SK-N-MC (cell line): ENCODE measurements around the gene PLEKHG5.
"Not testable (repeated sequence)": the region's sequence is repeated elsewhere in the genome, so short reads cannot be mapped to it uniquely, and the experiment has no call there.

Experiments
- DNase-seq: peaks from one replicate; pipeline ENCODE4 v3.0.0-alpha.2; 2011; ENCODE audit warnings: low read depth, low spot score
- H3K27ac ChIP-seq: fragments of 200-600 bp; sonication (generic); 2 replicates; pipeline ENCODE4 v1.5.1; 2016; ENCODE audit warnings: mixed run types
- H3K36me3 ChIP-seq: fragments of 200-600 bp; sonication (generic); 2 replicates; pipeline ENCODE4 v1.6.1; 2017; ENCODE audit warnings: antibody characterized with exemption, low read length, mixed read lengths; ENCODE audit not compliant: insufficient read depth
- H3K4me3 ChIP-seq: fragments of 200-600 bp; sonication (generic); 2 replicates; pipeline ENCODE4 v1.5.1; 2016
- H3K9ac ChIP-seq: fragments of 200-600 bp; sonication (generic); 2 replicates; pipeline ENCODE4 v1.8.0; 2017; ENCODE audit warnings: mixed run types, mixed read lengths; ENCODE audit not compliant: insufficient read length
- H3K9me3 ChIP-seq: fragments of 200-600 bp; sonication (generic); 2 replicates; pipeline ENCODE4 v1.6.1; 2017; ENCODE audit warnings: low read depth, mild to moderate bottlenecking, antibody characterized with exemption, low read length, moderate library complexity, mixed read lengths
- EZH2 ChIP-seq: fragments of 200-600 bp; sonication (generic); IDR thresholded peaks from one replicate; pipeline ENCODE4 v1.6.1; 2017; ENCODE audit warnings: antibody characterized with exemption
- FOXP2 ChIP-seq: optimal IDR thresholded peaks from 2 replicates; pipeline ENCODE3; 2011; ENCODE audit warnings: mild to moderate bottlenecking, moderate library complexity; ENCODE audit not compliant: insufficient read depth; ENCODE audit errors: extremely low read length, control extremely low read depth
- POLR2AphosphoS5 ChIP-seq: IDR thresholded peaks from 2 replicates; pipeline ENCODE4 v1.6.1; 2012; ENCODE audit warnings: mild to moderate bottlenecking, low read depth, low read length, borderline replicate concordance

PLEKHG5 gene

DNA sequence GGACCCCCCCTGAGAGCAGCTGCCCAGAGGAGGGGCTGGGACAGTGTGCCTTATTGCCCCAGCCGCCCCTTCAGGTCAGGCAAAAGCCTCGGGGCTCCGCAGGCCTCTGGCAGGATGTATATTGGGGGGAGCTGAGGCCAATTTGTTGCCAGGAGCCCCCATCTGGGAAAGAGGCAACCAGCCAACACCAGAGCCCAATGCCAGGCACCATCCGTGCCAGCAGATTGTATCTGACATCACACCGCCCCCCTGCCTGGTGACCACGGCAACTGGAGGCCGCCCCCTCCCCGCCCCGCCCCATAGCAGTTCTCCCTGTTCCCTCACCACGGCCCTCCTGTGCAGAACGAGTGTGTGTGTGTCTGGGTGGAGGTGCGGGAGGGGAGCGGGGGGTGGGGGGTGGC is 3.6 kb upstream of the PLEKHG5 start:
- no peak for TF ChIP-seq FOXP2
- no peak for TF ChIP-seq EZH2
- no peak for TF ChIP-seq POLR2AphosphoS5
- H3K27ac ChIP-seq, result no peak overlapping the region
- H3K4me3 ChIP-seq, result no peak overlapping the region
- no peak for DNase-seq
- no peak overlapping the region for H3K9ac ChIP-seq
- H3K9me3 ChIP-seq, result no peaks in the 10 kb centered on the region
- H3K36me3 ChIP-seq, result no peaks in the 10 kb centered on the region

GRCh38 chr1:6494627-6495026 is 3.2 kb upstream of the PLEKHG5 start:
- no peak overlapping the region for H3K4me3 ChIP-seq
- H3K9me3 ChIP-seq, result no peaks in the 10 kb centered on the region
- H3K27ac ChIP-seq, result no peak overlapping the region
- DNase-seq, result no peak
- no peaks in the 10 kb centered on the region for H3K36me3 ChIP-seq
- H3K9ac ChIP-seq, result no peak overlapping the region
- TF ChIP-seq FOXP2 (no peak), POLR2AphosphoS5 (no peak), EZH2 (no peak)

GRCh38 chr1:6493834-6494223 is 2.4 kb upstream of the PLEKHG5 start:
- not testable (repeated sequence) for DNase-seq, H3K36me3 ChIP-seq, H3K9ac ChIP-seq, H3K9me3 ChIP-seq, H3K27ac ChIP-seq, H3K4me3 ChIP-seq

DNA sequence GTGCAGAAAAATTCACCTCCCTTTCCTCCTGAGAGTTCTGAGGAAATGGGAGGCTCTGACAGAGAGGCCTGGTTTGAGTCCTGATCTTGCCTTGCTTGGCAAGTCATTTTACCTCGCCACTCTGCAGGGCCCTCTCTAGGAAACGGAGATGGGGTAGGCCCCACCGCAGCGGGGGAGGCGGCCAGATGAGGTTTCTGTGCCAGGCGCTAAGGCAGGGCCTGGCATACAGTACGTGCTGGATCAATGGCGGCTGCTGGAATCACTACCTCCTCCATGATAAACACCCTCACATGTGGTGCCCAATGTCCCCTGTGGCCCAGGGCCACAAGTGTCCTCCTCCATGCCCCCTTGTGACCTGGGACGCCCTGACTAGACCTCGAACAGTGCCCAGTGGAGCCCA is 499 bp upstream of the PLEKHG5 start:
- no peak overlapping the region for H3K4me3 ChIP-seq
- H3K9me3 ChIP-seq, result no peaks in the 10 kb centered on the region
- no peak overlapping the region for H3K9ac ChIP-seq
- peak overlapping the region; percentile 33; the same call in 1 of the 2 replicates for H3K27ac ChIP-seq
- TF ChIP-seq POLR2AphosphoS5 (no peak), EZH2 (no peak)
- no peaks in the 10 kb centered on the region for H3K36me3 ChIP-seq
- DNase-seq, result no peak

DNA sequence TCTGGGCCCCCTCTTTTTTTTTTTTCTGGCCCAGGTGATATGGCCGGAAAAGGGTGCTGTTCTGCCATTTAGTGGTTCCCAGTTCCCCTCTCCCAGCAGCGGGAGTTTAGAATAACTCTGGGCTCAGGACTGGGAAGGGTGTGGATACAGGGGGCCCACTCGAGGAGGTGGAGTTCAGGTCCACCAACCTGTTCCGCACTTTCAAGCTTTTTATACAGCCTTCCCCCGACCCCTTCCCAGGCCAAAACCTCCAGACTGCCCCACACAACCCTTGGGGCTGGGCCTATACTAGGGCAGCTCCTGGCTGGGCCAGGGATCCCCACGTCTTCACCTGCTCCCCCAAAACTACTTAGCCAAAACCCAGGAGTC is 402 bp downstream of the PLEKHG5 start:
- Histone ChIP-seq H3K9ac (peak overlapping the region; percentile 67), H3K9me3 (no peaks in the 10 kb centered on the region), H3K36me3 (no peaks in the 10 kb centered on the region), H3K27ac (peak overlapping the region; percentile 60; the same call in 1 of the 2 replicates), H3K4me3 (peak overlapping the region; percentile 87)
- no peak for TF ChIP-seq POLR2AphosphoS5
- TF ChIP-seq EZH2, result no peak
- no peak for TF ChIP-seq FOXP2
- DNase-seq, result no peak

DNA sequence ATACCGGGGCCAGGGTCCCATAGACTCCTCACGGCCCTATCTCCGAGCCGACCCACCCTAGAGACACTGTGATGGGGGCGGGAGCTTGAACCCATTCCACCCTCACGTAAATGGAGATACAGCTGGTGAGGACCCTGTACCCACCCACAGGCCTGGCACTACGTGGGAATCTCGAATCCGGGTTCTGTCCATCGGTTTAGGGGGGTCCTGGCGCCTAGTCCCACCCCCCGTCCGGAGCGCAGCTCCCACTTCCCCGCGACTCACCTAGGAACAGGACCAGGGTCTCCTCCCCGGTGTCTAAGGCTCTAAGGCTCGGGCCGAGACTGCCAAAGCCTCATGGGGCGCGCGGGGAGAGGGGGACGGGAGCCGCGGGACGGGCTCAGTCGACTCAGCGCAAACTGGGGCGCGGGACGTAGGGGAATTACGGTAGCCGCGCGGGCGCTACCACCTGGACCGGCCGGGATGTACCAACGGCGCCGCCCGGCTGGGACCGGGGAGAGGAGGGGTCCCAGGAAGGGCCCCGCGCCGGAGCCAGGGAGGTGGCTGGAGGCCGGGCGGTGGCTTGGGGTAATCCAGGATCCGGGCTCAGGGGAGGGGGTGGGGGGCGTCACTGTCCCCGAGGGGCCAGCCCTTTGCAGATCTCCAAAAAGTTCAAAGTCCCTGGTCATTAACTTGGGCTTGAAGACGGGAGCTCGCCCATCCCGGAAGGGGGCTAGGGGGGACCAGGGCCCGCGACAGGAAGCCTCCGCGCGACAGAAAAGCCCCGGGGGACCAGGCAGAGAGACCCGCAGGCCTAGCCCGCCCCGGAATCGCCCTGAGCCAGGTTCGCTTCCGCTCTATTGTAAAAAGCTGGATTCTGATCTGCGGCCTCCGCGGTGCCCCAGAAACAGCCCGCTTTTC is 1.0 kb downstream of the PLEKHG5 start:
- no peaks in the 10 kb centered on the region for H3K36me3 ChIP-seq
- H3K9me3 ChIP-seq, result no peaks in the 10 kb centered on the region
- peak overlapping the region; percentile 87 for H3K4me3 ChIP-seq
- TF ChIP-seq EZH2, result no peak
- TF ChIP-seq FOXP2, result no peak
- TF ChIP-seq POLR2AphosphoS5, result no peak; the same call in 1 of the 2 replicates
- peak overlapping the region; percentile 60; the same call in 1 of the 2 replicates for H3K27ac ChIP-seq
- H3K9ac ChIP-seq, result peak overlapping the region; percentile 67
- no peak for DNase-seq

DNA sequence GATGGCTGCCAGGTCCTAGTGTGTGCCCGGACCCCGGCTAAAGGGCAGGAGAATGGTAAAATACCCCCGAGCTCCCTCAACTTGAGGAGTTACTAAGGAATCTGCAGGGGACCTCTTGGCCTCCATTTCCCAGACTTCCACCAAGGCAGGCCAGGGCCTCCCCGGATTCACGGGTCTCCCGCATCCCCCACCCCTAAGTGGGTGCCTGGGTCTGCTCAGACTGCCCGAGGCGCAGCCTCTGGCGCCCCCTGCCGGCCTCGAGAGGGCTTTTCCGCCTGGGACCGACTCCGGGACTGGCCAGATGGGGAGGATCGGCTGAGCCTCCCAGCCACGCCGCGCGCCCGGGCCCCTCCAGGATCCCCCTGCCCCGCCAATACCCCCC is 1.7 kb downstream of the PLEKHG5 start:
- Histone ChIP-seq H3K27ac (no peak overlapping the region), H3K4me3 (peak overlapping the region; percentile 87), H3K9ac (peak overlapping the region; percentile 67), H3K9me3 (no peaks in the 10 kb centered on the region), H3K36me3 (no peaks in the 10 kb centered on the region)
- no peak for TF ChIP-seq POLR2AphosphoS5
- TF ChIP-seq FOXP2, result no peak
- TF ChIP-seq EZH2, result no peak
- DNase-seq, result no peak

DNA sequence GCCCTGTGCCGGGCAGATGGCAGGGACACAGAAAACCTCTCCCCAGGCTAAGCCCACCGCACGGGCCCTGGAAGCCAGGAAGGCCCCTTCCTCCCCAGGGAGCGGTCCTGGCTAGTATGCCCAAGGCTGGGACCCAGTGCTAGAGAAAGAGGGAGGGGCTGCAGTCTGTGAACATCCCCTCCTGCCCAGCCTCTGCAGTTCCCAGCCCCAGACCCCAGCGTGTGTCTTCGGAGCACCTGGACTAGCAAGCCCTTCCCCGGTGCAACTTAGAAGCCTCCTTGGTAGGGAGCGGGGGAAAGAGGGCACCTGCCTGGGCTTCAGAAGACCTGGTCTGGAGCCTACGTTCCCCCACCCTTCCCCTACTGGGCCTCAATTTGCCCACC is 2.1 kb downstream of the PLEKHG5 start:
- TF ChIP-seq FOXP2 (no peak), EZH2 (no peak), POLR2AphosphoS5 (no peak)
- no peak for DNase-seq
- H3K4me3 ChIP-seq, result peak overlapping the region; percentile 87
- H3K27ac ChIP-seq, result no peak overlapping the region
- H3K9ac ChIP-seq, result no peak overlapping the region
- H3K9me3 ChIP-seq, result no peaks in the 10 kb centered on the region
- H3K36me3 ChIP-seq, result no peaks in the 10 kb centered on the region
